Right kidney (tissue), 1 donor: ENCODE measurements around the gene SH2D4B.

Experiments
- DNase-seq: peaks from one replicate; pipeline ENCODE4 v3.0.0-alpha.2; 2016

SH2D4B gene

GRCh38 chr10:80504158-80504811 is 33.4 kb upstream of the SH2D4B start:
- DNase-seq = no peak

DNA sequence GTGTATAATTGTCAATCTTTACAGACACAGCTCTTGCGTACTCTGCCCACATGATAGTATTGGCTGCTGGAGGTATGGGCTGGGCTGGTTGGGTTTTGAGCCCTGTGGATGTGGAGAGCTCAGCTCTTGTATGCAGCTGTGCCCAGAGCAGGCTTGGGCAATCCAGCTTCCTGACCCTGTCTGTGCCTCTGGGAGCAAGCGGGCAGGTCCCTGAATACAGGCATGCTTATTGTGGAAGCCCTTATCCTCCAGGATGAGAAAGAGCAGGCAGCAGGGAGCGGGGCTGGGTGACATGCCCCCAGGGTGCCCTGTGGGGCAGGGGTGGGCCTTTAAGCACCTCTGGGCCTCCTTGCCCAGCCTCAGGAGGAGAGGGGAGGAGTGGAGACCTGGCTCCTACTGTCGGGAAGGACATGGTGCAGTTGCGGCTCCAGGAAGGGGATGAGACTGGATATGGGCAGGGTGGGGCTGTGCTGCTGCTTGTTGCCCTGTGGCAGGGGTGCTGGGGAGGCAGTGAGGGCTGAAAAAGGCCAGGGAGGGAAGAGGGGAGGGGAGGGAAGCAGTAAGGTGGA is 32.7 kb upstream of the SH2D4B start:
- DNase-seq = no peak

GRCh38 chr10:80506189-80506575 is 31.5 kb upstream of the SH2D4B start:
- DNase-seq = no peak

- no peak for DNase-seq
Observed at GRCh38 chr10:80506836-80507487, 30.7 kb upstream of the SH2D4B start.

DNA sequence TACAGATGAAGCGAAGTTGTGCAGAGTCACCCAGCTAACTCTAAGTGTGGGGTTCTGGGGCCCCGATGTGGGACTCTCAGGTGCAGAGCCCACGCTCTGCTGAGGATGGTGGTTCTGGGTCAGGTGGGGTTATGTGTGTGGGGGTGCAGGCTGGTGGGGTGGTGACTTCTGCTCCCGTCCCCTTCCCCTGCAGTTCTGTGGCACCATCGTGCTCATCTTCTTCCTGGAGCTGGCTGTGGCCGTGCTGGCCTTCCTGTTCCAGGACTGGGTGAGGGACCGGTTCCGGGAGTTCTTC is 28.6 kb upstream of the SH2D4B start:
- no peak for DNase-seq

DNA sequence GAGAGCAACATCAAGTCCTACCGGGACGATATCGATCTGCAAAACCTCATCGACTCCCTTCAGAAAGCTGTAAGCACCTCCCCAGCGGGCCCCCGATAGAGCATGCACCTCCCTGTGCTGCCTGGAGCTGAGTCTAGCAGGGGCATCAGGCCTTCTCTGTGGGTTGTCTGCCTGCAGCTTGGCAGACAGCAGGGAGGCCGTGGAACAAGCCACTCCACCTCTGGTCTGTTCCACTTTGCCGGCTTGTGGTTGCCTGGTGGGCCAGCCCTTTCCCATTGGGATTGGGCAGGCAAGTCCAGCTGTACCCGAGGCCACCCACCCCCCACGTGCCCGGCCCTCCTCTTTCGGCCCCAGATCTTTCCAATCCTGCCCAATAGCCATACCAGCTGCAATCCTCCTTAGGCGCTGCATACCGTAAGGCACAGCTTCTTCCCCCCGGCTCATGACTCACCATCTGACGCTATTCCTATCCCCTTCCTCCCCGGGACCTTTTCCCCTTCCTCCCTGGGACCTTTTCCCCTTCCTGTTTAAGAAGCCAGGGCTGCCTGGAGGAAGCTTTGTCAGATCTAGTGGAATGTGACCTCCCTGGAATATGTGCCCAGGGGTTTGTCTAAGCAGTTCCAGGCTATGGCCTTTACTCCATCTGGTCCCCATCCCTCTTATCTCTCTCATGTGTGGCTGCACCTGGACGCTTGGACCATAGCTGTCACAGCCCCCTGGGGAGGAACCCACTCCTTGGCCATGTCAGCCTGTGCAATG is 28.1 kb upstream of the SH2D4B start:
- no peak for DNase-seq

DNA sequence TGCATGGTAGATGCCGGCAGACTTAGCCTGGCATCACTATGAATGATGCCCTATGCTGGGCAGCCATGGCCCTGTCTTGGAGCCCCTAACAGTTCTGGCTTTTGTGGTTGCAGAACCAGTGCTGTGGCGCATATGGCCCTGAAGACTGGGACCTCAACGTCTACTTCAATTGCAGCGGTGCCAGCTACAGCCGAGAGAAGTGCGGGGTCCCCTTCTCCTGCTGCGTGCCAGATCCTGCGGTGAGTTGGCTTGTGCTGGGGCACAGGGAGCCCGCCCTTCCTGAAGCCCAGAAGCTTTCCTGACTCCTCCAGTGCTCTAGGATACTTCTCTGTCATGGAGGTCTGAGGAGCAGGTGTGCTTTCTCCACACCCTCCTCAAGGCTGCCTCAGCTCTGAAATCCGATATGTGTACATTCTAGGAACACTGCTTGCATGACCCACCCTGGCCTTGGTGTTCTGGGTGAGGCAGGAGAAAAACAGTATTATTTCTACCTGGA is 25.6 kb upstream of the SH2D4B start:
- no peak for DNase-seq

GRCh38 chr10:80513106-80513505 is 24.6 kb upstream of the SH2D4B start:
- no peak for DNase-seq

DNA sequence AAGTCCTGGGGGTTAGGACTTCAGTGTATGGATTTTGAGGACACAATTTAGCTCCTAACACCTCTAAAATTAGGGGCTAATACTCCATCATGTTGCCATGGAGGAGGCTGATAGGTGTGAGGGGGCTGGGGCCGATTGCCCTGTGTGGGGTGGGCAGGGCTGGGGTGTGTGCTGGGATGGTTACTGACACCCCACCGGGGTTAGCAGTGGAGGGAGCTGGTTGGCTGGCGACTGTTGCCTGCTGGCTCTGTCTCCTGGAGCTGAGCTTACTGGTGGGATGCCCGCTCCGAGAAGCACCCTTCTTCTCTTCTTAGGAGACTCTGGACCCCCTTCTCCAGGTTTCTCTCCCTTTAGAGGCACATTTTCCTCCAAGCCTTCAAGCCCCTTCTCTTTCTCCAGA is 22.2 kb upstream of the SH2D4B start:
- DNase-seq = no peak

GRCh38 chr10:80515941-80516340 is 21.8 kb upstream of the SH2D4B start:
- no peak for DNase-seq

DNA sequence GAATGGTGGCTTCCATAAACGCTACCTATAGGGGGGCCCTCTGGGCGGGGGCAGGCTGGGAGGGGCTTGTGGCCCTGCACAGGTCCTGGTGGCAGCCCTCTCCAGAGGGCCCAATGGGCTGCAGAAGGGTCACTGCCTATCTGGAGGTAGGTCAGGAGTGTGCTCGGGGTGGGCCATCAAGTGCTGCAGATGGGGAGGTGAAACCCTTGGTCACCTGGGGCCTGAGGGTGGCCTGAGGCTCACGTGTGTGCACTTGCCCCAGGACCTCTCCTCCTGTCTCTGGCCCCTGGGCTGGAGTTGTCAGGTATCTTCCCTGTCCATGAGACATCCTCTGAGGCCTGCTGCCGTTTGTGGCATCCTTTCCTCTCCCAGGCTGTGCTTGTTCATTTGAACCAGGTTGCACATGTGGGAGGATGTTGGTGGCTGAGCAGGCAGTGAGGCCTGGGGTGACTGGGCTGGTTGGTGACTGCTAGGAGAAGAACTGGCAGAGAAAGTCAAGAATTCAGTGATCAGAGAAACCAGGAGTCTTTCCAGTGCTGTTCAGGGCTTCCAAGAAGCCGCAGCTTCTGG is 21.1 kb upstream of the SH2D4B start:
- DNase-seq = no peak

- DNase-seq = no peak
Observed at GRCh38 chr10:80517416-80518142, 20.1 kb upstream of the SH2D4B start.

DNA sequence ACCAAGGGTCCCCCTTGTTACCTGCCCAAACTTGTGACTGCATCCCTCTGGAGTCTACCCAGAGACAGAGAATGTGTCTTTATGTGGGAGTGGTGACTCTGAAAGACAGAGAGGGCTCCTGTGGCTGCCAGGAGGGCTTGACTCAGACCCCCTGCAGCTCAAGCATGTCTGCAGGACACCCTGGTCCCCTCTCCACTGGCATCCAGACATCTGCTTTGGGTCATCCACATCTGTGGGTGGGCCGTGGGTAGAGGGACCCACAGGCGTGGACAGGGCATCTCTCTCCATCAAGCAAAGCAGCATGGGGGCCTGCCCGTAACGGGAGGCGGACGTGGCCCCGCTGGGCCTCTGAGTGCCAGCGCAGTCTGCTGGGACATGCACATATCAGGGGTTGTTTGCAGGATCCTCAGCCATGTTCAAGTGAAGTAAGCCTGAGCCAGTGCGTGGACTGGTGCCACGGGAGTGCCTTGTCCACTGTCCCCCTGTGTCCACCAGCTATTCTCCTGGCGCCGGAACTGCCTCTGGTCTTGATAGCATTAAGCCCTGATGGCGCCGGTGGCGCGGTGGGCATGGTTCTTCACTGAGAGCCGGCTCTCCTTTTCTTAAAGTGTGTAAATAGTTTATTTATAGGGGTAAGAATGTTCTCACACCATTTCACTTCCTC is 19.4 kb upstream of the SH2D4B start:
- no peak for DNase-seq

- DNase-seq = no peak
Observed at GRCh38 chr10:80518807-80519360, 18.8 kb upstream of the SH2D4B start.

- no peak for DNase-seq
Observed at GRCh38 chr10:80519936-80520650, 17.6 kb upstream of the SH2D4B start.

DNA sequence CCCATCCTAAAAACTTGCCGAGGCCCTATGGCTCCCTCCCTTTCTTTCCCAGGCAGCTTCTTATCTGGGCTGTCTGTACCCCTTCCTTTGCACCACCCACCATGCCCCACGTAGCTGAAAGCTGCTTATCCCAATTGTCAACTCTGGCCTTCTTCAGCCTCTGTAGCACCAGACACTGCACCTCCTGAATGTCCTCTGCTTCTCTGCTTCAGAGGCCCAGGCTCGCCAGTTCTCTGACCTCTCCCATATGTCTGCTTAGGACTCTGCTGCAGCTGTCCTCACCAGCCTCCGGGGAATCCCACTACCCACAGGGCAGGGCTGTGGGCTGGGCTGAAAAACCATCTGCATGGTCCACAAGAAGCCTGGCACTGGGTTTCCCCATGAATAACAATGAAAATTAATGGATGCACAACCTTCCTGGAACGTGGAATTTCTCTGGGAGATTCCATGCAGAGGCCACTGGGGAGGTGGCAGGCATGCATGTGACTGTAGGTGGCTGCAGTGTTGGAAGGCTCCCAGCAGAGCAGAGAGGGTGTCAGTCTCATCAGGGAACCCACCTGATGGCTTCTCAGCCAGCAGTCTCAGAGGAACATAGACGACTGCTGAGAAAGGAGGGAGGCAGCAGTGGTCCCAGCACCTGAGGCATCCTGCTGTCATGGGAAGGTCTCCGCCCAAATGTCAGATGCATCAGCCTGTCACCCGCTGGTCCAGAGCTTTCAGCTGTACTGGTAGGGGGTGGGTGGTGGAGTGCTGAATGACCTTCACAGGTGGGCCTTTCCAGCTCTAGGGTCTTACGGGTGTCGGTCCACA is 16.8 kb upstream of the SH2D4B start:
- no peak for DNase-seq

DNA sequence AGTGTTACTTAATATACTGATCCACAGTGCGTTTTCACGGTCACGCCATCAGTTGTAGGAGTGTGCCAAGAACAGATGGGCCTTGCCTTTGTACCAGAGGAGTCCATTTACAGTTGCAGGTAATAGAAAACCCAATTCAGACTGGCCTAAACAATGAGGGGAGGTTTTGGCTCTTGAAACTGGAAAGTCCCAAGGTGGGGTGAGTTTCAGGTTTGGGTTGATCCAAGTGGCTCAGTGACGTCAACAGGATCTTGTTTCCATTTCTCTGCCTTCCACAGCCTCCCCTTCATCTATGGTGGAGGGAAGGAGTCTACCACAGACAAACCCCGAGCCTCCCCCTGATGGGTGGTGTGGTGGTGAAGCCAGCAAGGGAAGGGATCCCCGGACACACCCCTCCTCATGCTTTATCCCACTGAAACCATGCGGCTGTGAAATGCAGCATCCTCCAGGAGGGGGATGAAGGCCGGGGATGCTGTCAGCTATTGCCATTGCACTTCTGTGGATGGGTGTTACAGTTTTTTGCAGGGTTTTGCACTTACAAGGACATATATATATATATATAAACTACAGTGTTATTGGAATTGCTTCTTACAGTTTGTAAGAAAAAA is 14.8 kb upstream of the SH2D4B start:
- DNase-seq = no peak

DNA sequence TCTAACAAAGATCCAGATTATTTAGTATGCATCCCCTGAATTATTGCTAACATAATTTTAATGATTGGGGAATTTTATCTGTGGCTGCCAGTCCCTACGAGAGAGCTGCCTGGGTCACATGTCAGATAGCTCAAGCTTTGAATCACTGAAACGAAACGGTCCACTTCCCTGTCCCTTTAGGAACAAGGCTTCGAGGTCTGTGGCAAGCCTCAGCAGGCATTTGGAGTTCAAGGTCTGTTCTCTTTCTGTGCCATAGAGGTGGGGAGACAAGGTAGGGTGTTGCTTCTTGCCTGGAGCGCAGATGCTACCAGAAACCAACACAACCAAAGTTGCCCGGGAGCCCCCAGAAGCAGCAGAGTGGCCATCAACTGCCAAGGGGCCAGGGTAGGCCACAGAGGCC is 13.9 kb upstream of the SH2D4B start:
- DNase-seq = no peak

DNA sequence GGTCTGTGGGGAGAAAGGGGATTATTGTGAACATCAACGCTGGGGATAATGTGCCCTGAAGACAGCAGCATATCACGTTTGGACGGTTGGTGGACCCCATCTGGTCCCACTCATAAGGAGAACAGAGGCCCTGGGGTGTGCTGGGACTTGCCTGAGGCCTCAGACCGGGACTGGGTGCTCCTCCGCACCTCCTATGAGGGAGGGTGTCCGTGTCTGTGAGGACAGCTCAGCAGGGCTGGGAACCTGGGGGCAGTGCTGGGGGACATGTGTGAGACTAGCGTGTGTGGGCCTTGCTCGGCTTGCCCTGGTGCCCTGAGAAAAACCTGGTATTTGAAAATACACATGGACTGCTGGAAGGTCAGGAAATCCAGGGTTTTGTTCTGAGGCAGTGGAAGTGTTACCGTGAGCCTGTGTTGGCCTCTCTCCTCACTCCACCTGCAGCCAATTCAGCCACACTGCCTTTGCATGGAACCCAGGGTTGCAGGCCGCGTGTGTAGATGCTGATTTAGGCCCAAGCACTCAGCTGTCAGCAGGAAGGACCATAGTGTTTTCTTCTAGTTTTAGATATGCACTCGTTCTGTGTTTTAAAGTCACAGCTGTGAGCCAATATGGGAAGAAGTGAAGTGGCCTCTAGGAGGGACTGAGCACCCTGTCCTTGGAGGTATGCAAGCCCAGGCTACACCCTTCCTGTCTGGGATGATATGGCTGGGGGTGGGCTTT is 13.4 kb upstream of the SH2D4B start:
- no peak for DNase-seq
